ENCODE results near the gene TTC7B.

TTC7B gene

GRCh38 chr14:90487462-90487861, 328.8 kb downstream of the TTC7B start:
- TF ChIP-seq CTCF (IDR thresholded peaks at IDR 0.05; ENCODE audit: low read depth, low read length), result no peak
- H3K4me3 ChIP-seq (replicated peaks in 1 of 2; ENCODE audit: low read depth in 2 of 2, low read length in 2 of 2), result no peak overlapping the region
- DNase-seq (ENCODE audit: low read depth in 2 of 2), result no peak

- peak; percentile 6 to 43 for DNase-seq (ENCODE audit: low read depth in 2 of 2)
- TF ChIP-seq CTCF (IDR thresholded peaks at IDR 0.05; ENCODE audit: low read depth, low read length), result no peak
- no peak overlapping the region for H3K4me3 ChIP-seq (replicated peaks in 1 of 2; ENCODE audit: low read depth in 2 of 2, low read length in 2 of 2)
Measured at GRCh38 chr14:90487031-90487430, 329.2 kb downstream of the TTC7B start.

- no peak overlapping the region for H3K4me3 ChIP-seq (replicated peaks in 1 of 2; ENCODE audit: low read depth in 2 of 2, low read length in 2 of 2)
- DNase-seq (ENCODE audit: low read depth in 2 of 2), result no peak
- no peak for TF ChIP-seq CTCF (IDR thresholded peaks at IDR 0.05; ENCODE audit: low read depth, low read length)
Measured at GRCh38 chr14:90484291-90484690, 331.9 kb downstream of the TTC7B start.

- no peak for TF ChIP-seq CTCF (IDR thresholded peaks at IDR 0.05; ENCODE audit: low read depth, low read length)
- DNase-seq (ENCODE audit: low read depth in 2 of 2), result no peak
- H3K4me3 ChIP-seq (replicated peaks in 1 of 2; ENCODE audit: low read depth in 2 of 2, low read length in 2 of 2), result no peak overlapping the region
Measured at GRCh38 chr14:90483571-90483974, 332.7 kb downstream of the TTC7B start.

- TF ChIP-seq CTCF (IDR thresholded peaks at IDR 0.05; ENCODE audit: low read depth, low read length), result no peak
- no peak for DNase-seq (ENCODE audit: low read depth in 2 of 2)
- H3K4me3 ChIP-seq (replicated peaks in 1 of 2; ENCODE audit: low read depth in 2 of 2, low read length in 2 of 2), result no peak overlapping the region
Measured at GRCh38 chr14:90483117-90483516, 333.1 kb downstream of the TTC7B start.

GRCh38 chr14:90475298-90475697, 340.9 kb downstream of the TTC7B start:
- no peak overlapping the region for H3K4me3 ChIP-seq (replicated peaks in 1 of 2; ENCODE audit: low read depth in 2 of 2, low read length in 2 of 2)
- DNase-seq (ENCODE audit: low read depth in 2 of 2), result no peak
- no peak for TF ChIP-seq CTCF (IDR thresholded peaks at IDR 0.05; ENCODE audit: low read depth, low read length)
